Suprapubic skin (tissue), 3 donors: ENCODE data around the gene POLR3C.

Experiments used
- CTCF ChIP-seq, 2 donors: fragments of 200-600 bp in 1 of 2; fragments of 450-650 bp in 1 of 2; sonication (generic) in 1 of 2; IDR thresholded peaks; one replicate each; pipeline ENCODE4 v1.5.1; 2016 to 2019; ENCODE audit warnings: antibody characterized with exemption in 2 of 2, mild to moderate bottlenecking in 1 of 2, moderate library complexity in 1 of 2
- EP300 ChIP-seq: sonication (generic); formaldehyde crosslinking; IDR thresholded peaks from one replicate; pipeline ENCODE4 v1.6.1; 2017; ENCODE audit warnings: antibody characterized with exemption
- POLR2A ChIP-seq, 2 donors: fragments of 450-650 bp; IDR thresholded peaks; one replicate each; pipeline ENCODE4 v1.6.1; 2017; ENCODE audit warnings: antibody characterized with exemption in 2 of 2, mild to moderate bottlenecking in 2 of 2, moderate library complexity in 2 of 2

GRCh38 chr1:145893306-145894055 is 69.5 kb downstream of the POLR3C start:
- TF ChIP-seq CTCF (IDR thresholded peaks at IDR 0.05), result no peak
- no peak for TF ChIP-seq POLR2A (IDR thresholded peaks at IDR 0.05)
- TF ChIP-seq EP300, result no peak
